Measurements from ENCODE around the gene CDV3. TPM values are rescaled to one million over a fixed set of nuclear protein-coding genes. Genes with fewer than 3 reads are reported as not detected.
"Not testable (repeated sequence)": the region's sequence is repeated elsewhere in the genome, so short reads cannot be mapped to it uniquely, and the experiment has no call there.

Gene CDV3
- total and polyA plus RNA-seq, 9 of the 15 experiments (the other 6 are each of a cell fraction or from before 2014, with no cell fraction given), result 72.3 to 273 (median 116) TPM

DNA sequence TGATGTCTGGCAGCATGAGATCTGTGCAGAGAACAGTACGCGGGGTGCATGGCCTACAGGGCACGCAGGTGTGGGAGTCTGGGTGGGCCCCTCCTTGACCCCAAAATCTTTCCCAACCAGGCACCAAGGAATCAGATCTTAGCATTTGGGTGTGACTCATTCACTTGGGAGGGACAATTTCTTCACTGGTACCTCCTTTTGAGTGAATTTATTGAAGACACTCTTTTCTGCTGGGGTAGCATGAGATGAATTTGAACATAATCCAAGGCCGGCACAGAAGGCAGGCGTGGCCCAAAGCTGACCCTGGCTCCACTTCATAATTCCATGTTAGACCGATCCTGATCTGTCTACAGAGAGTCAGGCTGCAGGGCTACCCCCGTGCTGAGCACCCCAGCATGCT is 30.6 kb upstream of the CDV3 start:
- no peaks in the 10 kb centered on the region for H3K9me3 ChIP-seq (replicated peaks; ENCODE audit: control insufficient read depth, insufficient read depth, low read depth, low read length)
- intact Hi-C loops (cut with micrococcal nuclease) (no loop called here), in situ Hi-C loops (cut with MboI) (no loop called here)
- H3K9me1 ChIP-seq (ENCODE audit: control insufficient read depth, insufficient read depth, low read length), result no peaks in the 10 kb centered on the region
- H2AFZ ChIP-seq (ENCODE audit: low read depth, low read length), result no peak overlapping the region
- BruUV-seq (replicated peaks), result no TSS peak
- TF ChIP-seq ZNF699 (CRISPR knock-in tag; IDR thresholded peaks at IDR 0.05; ENCODE audit: insufficient replicate concordance) (no peak), CBFB (CRISPR knock-in tag; IDR thresholded peaks at IDR 0.05) (no peak), WHSC1 (IDR thresholded peaks at IDR 0.05; ENCODE audit: low read length) (no peak), ZNF282 (CRISPR knock-in tag; IDR thresholded peaks at IDR 0.05) (no peak)
- TF ChIP-seq, protein P1, sequence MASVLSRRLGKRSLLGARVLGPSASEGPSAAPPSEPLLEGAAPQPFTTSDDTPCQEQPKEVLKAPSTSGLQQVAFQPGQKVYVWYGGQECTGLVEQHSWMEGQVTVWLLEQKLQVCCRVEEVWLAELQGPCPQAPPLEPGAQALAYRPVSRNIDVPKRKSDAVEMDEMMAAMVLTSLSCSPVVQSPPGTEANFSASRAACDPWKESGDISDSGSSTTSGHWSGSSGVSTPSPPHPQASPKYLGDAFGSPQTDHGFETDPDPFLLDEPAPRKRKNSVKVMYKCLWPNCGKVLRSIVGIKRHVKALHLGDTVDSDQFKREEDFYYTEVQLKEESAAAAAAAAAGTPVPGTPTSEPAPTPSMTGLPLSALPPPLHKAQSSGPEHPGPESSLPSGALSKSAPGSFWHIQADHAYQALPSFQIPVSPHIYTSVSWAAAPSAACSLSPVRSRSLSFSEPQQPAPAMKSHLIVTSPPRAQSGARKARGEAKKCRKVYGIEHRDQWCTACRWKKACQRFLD (CRISPR knock-in tag; IDR thresholded peaks at IDR 0.05), result no peak
- H4K20me1 ChIP-seq (replicated peaks; ENCODE audit: control insufficient read depth, insufficient read depth, low read length), result no peaks in the 10 kb centered on the region
- ChIA-PET POLR2A (no interaction called here), CTCF (ENCODE audit: low intra/inter-chr PET ratio) (no interaction called here)
- ATAC-seq (no peak), FAIRE-seq (no peak), DNase-seq (ENCODE audit: extremely low read depth in 1 of 4, low spot score in 3 of 4) (no peak)
- H3K79me2 ChIP-seq (ENCODE audit: control insufficient read depth, insufficient read depth, low read length), result no peaks in the 10 kb centered on the region
- no peak overlapping the region for H3K9ac ChIP-seq (ENCODE audit: insufficient read depth in 1 of 2, low read depth in 2 of 2, low read length in 2 of 2)
- no peak overlapping the region for H3K4me3 ChIP-seq
- H3K4me2 ChIP-seq (ENCODE audit: insufficient read depth, low read length), result no peak overlapping the region
- H3K27ac ChIP-seq (ENCODE audit: extremely low read depth, low read depth, low read length), result no peak overlapping the region
- no peaks in the 10 kb centered on the region for H3K36me3 ChIP-seq (ENCODE audit: control insufficient read depth, insufficient read depth, low read length)
- 18% methylated on average over 6 of the region's 7 CpGs for WGBS (ENCODE audit: insufficient coverage, low coverage, missing lambda C conversion rate)
- no peaks in the 10 kb centered on the region; a peak in 2 of 5 replicates for H3K4me1 ChIP-seq (replicated peaks in 1 of 2; ENCODE audit: control insufficient read depth in 2 of 2, insufficient read depth in 2 of 2, low read length in 2 of 2)
- no peaks in the 10 kb centered on the region; a peak in 3 of 5 replicates for H3K27me3 ChIP-seq (ENCODE audit: control insufficient read depth in 2 of 2, insufficient read depth in 2 of 2, low read length in 2 of 2)

DNA sequence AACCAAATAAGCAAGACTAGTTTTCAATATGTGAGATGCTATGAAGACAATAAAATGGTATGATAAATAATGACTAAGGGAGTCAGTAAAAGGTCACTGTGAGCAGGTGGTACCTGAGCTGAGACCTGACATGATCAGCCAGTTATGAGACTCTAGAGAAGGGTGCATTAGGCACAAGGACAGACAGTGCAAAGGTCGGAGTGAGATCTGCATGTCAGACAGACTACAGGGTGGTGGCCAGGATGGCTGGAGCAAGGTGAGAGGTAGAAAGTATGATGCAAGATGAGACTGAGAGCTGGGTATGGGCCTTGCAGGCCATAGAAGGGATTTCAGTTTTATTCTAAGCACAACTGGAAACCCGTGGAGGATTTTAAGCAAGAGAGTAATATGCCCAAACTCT is 28.5 kb upstream of the CDV3 start:
- FAIRE-seq; H3K9me3 ChIP-seq (replicated peaks; ENCODE audit: control insufficient read depth, insufficient read depth, low read depth, low read length); H3K9ac ChIP-seq (ENCODE audit: insufficient read depth in 1 of 2, low read depth in 2 of 2, low read length in 2 of 2); H3K36me3 ChIP-seq (ENCODE audit: control insufficient read depth, insufficient read depth, low read length); H3K27me3 ChIP-seq (ENCODE audit: control insufficient read depth in 2 of 2, insufficient read depth in 2 of 2, low read length in 2 of 2); BruUV-seq (replicated peaks); POLR2A ChIA-PET; H4K20me1 ChIP-seq (replicated peaks; ENCODE audit: control insufficient read depth, insufficient read depth, low read length); H3K4me2 ChIP-seq (ENCODE audit: insufficient read depth, low read length); intact Hi-C loops (cut with micrococcal nuclease); in situ Hi-C loops (cut with MboI); H3K9me1 ChIP-seq (ENCODE audit: control insufficient read depth, insufficient read depth, low read length); DNase-seq (ENCODE audit: extremely low read depth in 1 of 4, low spot score in 3 of 4); H3K27ac ChIP-seq (ENCODE audit: extremely low read depth, low read depth, low read length); H2AFZ ChIP-seq (ENCODE audit: low read depth, low read length); H3K79me2 ChIP-seq (ENCODE audit: control insufficient read depth, insufficient read depth, low read length); H3K4me1 ChIP-seq (replicated peaks in 1 of 2; ENCODE audit: control insufficient read depth in 2 of 2, insufficient read depth in 2 of 2, low read length in 2 of 2); ATAC-seq; CTCF ChIA-PET (ENCODE audit: low intra/inter-chr PET ratio); H3K4me3 ChIP-seq: not testable (repeated sequence)
- WGBS (ENCODE audit: insufficient coverage, low coverage, missing lambda C conversion rate), result 0% methylated on average over 2 of the region's 2 CpGs
